Subcutaneous abdominal adipose tissue (tissue), 5 donors: Measurements from ENCODE around the gene RARG.
A peak's percentile ranks its signal among the peaks of the same experiment; 100 is the strongest.
"Not testable (repeated sequence)": the region's sequence is repeated elsewhere in the genome, so short reads cannot be mapped to it uniquely, and the experiment has no call there.

Experiments used
- H3K27ac ChIP-seq: one replicate; pipeline ENCODE4 v1.7.0; 2013; ENCODE audit warnings: low read depth, mild to moderate bottlenecking, inconsistent platforms, low read length, moderate library complexity
- H3K27me3 ChIP-seq, 5 donors: one replicate each; pipeline ENCODE4 v1.7.0; 2013; ENCODE audit warnings: low read length in 5 of 5, inconsistent platforms in 1 of 5; ENCODE audit not compliant: control insufficient read depth in 5 of 5, insufficient read depth in 4 of 5
- H3K36me3 ChIP-seq, 5 donors: one replicate each; pipeline ENCODE4 v1.7.0; 2013; ENCODE audit warnings: low read length in 5 of 5; ENCODE audit not compliant: control insufficient read depth in 5 of 5, insufficient read depth in 5 of 5
- H3K4me1 ChIP-seq, 5 donors: one replicate each; pipeline ENCODE4 v1.7.0; 2013; ENCODE audit warnings: low read length in 5 of 5, mild to moderate bottlenecking in 3 of 5, moderate library complexity in 1 of 5; ENCODE audit not compliant: control insufficient read depth in 5 of 5, insufficient read depth in 5 of 5
- H3K4me3 ChIP-seq, 5 donors: one replicate each; pipeline ENCODE4 v1.7.0; 2013; ENCODE audit warnings: low read length in 5 of 5, low read depth in 1 of 5
- H3K9ac ChIP-seq, 5 donors: one replicate each; pipeline ENCODE4 v1.7.0; 2013; ENCODE audit warnings: low read length in 5 of 5, mild to moderate bottlenecking in 4 of 5, moderate library complexity in 3 of 5
- H3K9me3 ChIP-seq, 5 donors: one replicate each; pipeline ENCODE4 v1.7.0; 2013; ENCODE audit warnings: low read length in 5 of 5; ENCODE audit not compliant: control insufficient read depth in 5 of 5
- donor health status: healthy.
- donor health status: healthy.
- donor health status: healthy.
- donor health status: healthy.
- donor health status: healthy.

The RARG gene

GRCh38 chr12:53169644-53170043 lies 62.4 kb downstream of the RARG start:
- no peaks in the 10 kb centered on the region for H3K27me3 ChIP-seq
- no peak overlapping the region for H3K27ac ChIP-seq
- no peaks in the 10 kb centered on the region for H3K9me3 ChIP-seq
- no peak overlapping the region for H3K9ac ChIP-seq
- peaks cover 11 to 54% (median 48%) of the 10 kb centered on the region in 5 donors for H3K36me3 ChIP-seq
- H3K4me3 ChIP-seq: no peak overlapping the region
- peaks cover 0 to 16% (median 0%) of the 10 kb centered on the region in 5 donors for H3K4me1 ChIP-seq

GRCh38 chr12:53166837-53167236 lies 65.2 kb downstream of the RARG start:
- no peak overlapping the region for H3K27ac ChIP-seq
- no peaks in the 10 kb centered on the region for H3K9me3 ChIP-seq
- H3K9ac ChIP-seq: no peak overlapping the region
- peaks cover 22 to 52% (median 41%) of the 10 kb centered on the region in 5 donors for H3K36me3 ChIP-seq
- H3K4me3 ChIP-seq: no peak overlapping the region
- no peaks in the 10 kb centered on the region for H3K27me3 ChIP-seq
- peaks cover 0 to 6% (median 0%) of the 10 kb centered on the region in 5 donors for H3K4me1 ChIP-seq

GRCh38 chr12:53163008-53163407 lies 69.0 kb downstream of the RARG start:
- H3K27ac ChIP-seq, H3K9ac ChIP-seq, H3K4me1 ChIP-seq, H3K4me3 ChIP-seq, H3K27me3 ChIP-seq, H3K9me3 ChIP-seq: not testable (repeated sequence)
- peaks cover 18 to 47% (median 38%) of the 10 kb centered on the region in 5 donors for H3K36me3 ChIP-seq

DNA sequence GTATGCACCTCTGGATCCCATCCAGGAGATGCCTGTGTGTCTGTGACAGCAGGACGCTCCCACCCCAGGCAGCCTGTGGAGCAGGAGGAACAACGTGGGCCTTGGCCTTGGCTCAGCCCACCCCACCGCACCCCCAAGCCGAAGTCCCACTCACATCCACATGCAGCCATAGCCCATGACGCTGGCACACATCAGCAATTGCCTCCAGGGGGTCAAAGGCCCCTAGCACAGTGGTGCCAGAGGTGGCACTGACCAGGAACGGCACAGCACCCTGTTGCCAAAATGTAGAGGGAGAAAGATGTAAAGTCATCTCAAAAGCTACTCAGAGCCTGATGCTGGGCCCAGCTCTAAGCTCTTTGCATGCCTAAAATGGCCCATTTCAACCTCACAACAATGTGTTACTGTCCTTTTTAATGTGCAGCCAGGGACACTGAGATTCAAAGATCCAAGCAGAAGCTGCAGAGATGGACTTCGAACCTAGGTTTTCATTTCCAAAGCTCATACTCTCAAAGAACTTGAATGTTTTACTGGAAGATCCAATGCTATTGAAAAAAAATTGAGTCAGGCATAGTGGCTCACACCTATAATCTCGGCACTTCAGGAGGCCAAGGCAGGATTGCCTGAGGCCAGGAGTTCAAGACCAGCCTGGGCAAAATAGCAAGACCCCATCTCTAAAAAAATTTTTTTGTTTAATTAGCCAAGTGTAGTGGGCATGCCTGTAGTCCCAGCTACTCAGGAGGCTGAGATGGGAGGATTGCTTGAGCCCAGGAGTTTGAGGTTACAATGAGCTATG lies 70.7 kb downstream of the RARG start:
- peaks cover 10 to 33% (median 24%) of the 10 kb centered on the region in 5 donors for H3K36me3 ChIP-seq
- no peak overlapping the region for H3K27ac ChIP-seq
- H3K27me3 ChIP-seq: no peaks in the 10 kb centered on the region
- H3K9ac ChIP-seq: peak overlapping the region in 1 of 5 donors; percentile 41
- no peaks in the 10 kb centered on the region for H3K9me3 ChIP-seq
- no peak overlapping the region for H3K4me3 ChIP-seq
- peaks cover 0 to 5% (median 3%) of the 10 kb centered on the region in 5 donors for H3K4me1 ChIP-seq

- H3K27ac ChIP-seq: no peak overlapping the region
- no peaks in the 10 kb centered on the region for H3K9me3 ChIP-seq
- no peaks in the 10 kb centered on the region for H3K27me3 ChIP-seq
- H3K4me1 ChIP-seq: peaks cover 0 to 5% (median 3%) of the 10 kb centered on the region in 5 donors
- peak overlapping the region in 2 of 5 donors; percentile 1 to 41 for H3K9ac ChIP-seq
- peaks cover 13 to 35% (median 22%) of the 10 kb centered on the region in 5 donors for H3K36me3 ChIP-seq
- no peak overlapping the region for H3K4me3 ChIP-seq
Observed at GRCh38 chr12:53160673-53161072, 71.3 kb downstream of the RARG start.
